Neural cell (in vitro differentiated cells): ENCODE results near the gene NCKAP5. TPM values are rescaled to one million over a fixed set of nuclear protein-coding genes. Genes with fewer than 3 reads are reported as not detected.

ENCODE experiments used
- H2AFZ ChIP-seq: fragments of 200-600, 300-800 bp; sonication (generic), shearing (Covaris generic); 2 replicates; pipeline ENCODE4 v1.6.0; 2014; ENCODE audit warnings: low read depth, mild to moderate bottlenecking, antibody characterized with exemption, low read length, moderate library complexity
- H3F3A ChIP-seq: fragments of 200-600 bp; shearing (Covaris generic); 2 replicates; pipeline ENCODE4 v1.6.1; 2016; ENCODE audit warnings: mild to moderate bottlenecking, moderate library complexity, mixed read lengths, antibody characterized with exemption, low read length; ENCODE audit not compliant: insufficient read depth, poor library complexity, severe bottlenecking
- H3K27ac ChIP-seq: fragments of 200-600, 300-800 bp; sonication (generic), shearing (Covaris generic); 2 replicates; pipeline ENCODE4 v1.5.1; 2014; ENCODE audit warnings: mild to moderate bottlenecking, low read length, moderate library complexity
- H3K27me3 ChIP-seq: fragments of 300-800, 200-600 bp; sonication (generic), shearing (Covaris generic); 2 replicates; pipeline ENCODE4 v1.6.0; 2014; ENCODE audit warnings: mild to moderate bottlenecking, low read depth, low read length, moderate library complexity; ENCODE audit not compliant: insufficient read depth
- H3K36me3 ChIP-seq: fragments of 300-800, 200-600 bp; sonication (generic), shearing (Covaris generic); 2 replicates; pipeline ENCODE4 v1.5.1; 2014; ENCODE audit warnings: mild to moderate bottlenecking, antibody characterized with exemption, low read length, moderate library complexity; ENCODE audit not compliant: insufficient read depth
- H3K4me2 ChIP-seq: fragments of 300-800, 200-600 bp; sonication (generic), shearing (Covaris generic); 2 replicates; pipeline ENCODE4 v1.6.0; 2014; ENCODE audit warnings: mild to moderate bottlenecking, low read length
- H3K4me3 ChIP-seq: fragments of 300-800, 200-600 bp; sonication (generic), shearing (Covaris generic); 2 replicates; pipeline ENCODE4 v1.5.1; 2014; ENCODE audit warnings: mild to moderate bottlenecking, low read length, moderate library complexity
- H3K79me2 ChIP-seq: fragments of 200-600 bp; shearing (Covaris generic); replicated peaks from 2 replicates; pipeline ENCODE4 v1.6.0; 2014; ENCODE audit warnings: mild to moderate bottlenecking, low read length, moderate library complexity; ENCODE audit not compliant: insufficient read depth
- H3K9ac ChIP-seq: fragments of 300-800, 200-600 bp; sonication (generic), shearing (Covaris generic); 2 replicates; pipeline ENCODE4 v1.6.1; 2016; ENCODE audit warnings: mild to moderate bottlenecking, low read length, mixed read lengths
- H3K9me2 ChIP-seq: fragments of 200-600 bp; shearing (Covaris generic); 2 replicates; pipeline ENCODE4 v1.6.1; 2016; ENCODE audit warnings: mild to moderate bottlenecking, low read length, mixed read lengths; ENCODE audit not compliant: insufficient read depth
- H3K9me3 ChIP-seq: fragments of 200-600, 300-800 bp; sonication (generic), shearing (Covaris generic); 2 replicates; pipeline ENCODE4 v1.6.1; 2016; ENCODE audit warnings: mild to moderate bottlenecking, mixed run types, low read length, moderate library complexity, mixed read lengths
- H4K20me1 ChIP-seq: fragments of 200-600 bp; shearing (Covaris generic); 2 replicates; pipeline ENCODE4 v1.6.1; 2016; ENCODE audit warnings: mild to moderate bottlenecking, mixed run types; ENCODE audit not compliant: insufficient read depth
- CTCF ChIP-seq: fragments of 450-650 bp; IDR thresholded peaks from 2 replicates; pipeline ENCODE4 v1.5.1; 2014; ENCODE audit warnings: antibody characterized with exemption, mild to moderate bottlenecking, moderate library complexity; ENCODE audit not compliant: poor library complexity, severe bottlenecking
- EP300 ChIP-seq: fragments of 450-650 bp; conservative IDR thresholded peaks from 2 replicates; pipeline ENCODE4 v1.6.1; 2014; ENCODE audit warnings: antibody characterized with exemption, mild to moderate bottlenecking, moderate library complexity; ENCODE audit not compliant: poor library complexity, severe bottlenecking
- EZH2 ChIP-seq: fragments of 200-600, 300-800 bp; shearing (Covaris generic), sonication (generic); IDR thresholded peaks from 2 replicates; pipeline ENCODE4 v1.6.1; 2014; ENCODE audit warnings: antibody characterized with exemption, low read length, borderline replicate concordance, mild to moderate bottlenecking; ENCODE audit not compliant: insufficient read depth, poor library complexity, severe bottlenecking
- MXI1 ChIP-seq: fragments of 450-650 bp; conservative IDR thresholded peaks from 2 replicates; pipeline ENCODE4 v1.6.1; 2014; ENCODE audit warnings: antibody characterized with exemption, mild to moderate bottlenecking; ENCODE audit not compliant: poor library complexity, severe bottlenecking
- POLR2AphosphoS5 ChIP-seq: IDR thresholded peaks from 2 replicates; pipeline ENCODE4 v1.6.1; 2012
- RAD21 ChIP-seq: fragments of 450-650 bp; conservative IDR thresholded peaks from 2 replicates; pipeline ENCODE4 v1.6.1; 2014; ENCODE audit warnings: antibody characterized with exemption, mild to moderate bottlenecking, moderate library complexity
- REST ChIP-seq: IDR thresholded peaks from 2 replicates; pipeline ENCODE4 v1.6.1; 2012; ENCODE audit warnings: borderline replicate concordance
- SMC3 ChIP-seq: fragments of 450-650 bp; conservative IDR thresholded peaks from 2 replicates; pipeline ENCODE4 v1.6.1; 2014; ENCODE audit warnings: antibody characterized with exemption, mild to moderate bottlenecking, moderate library complexity; ENCODE audit not compliant: poor library complexity
- TAF1 ChIP-seq: IDR thresholded peaks from 2 replicates; pipeline ENCODE4 v1.6.1; 2012; ENCODE audit warnings: low read depth
- polyA plus RNA-seq: library from polyadenylated mRNA; depleted of rRNA; stranded (reverse); fragments of >200 nt; gene quantifications from 2 replicates; pipeline ENCODE4 v1.2.3, GENCODE V29; 2014

NCKAP5 gene
- polyA plus RNA-seq, 1 donor from 2014 or later, result 2.4 TPM

- Histone ChIP-seq H3K27ac (no peak overlapping the region), H3K36me3 (no peaks in the 10 kb centered on the region), H3K79me2 (no peaks in the 10 kb centered on the region), H4K20me1 (no peaks in the 10 kb centered on the region), H3K4me2 (no peak overlapping the region), H3K9ac (no peak overlapping the region), H3K9me3 (no peaks in the 10 kb centered on the region), H3K9me2 (no peaks in the 10 kb centered on the region), H3K4me3 (no peak overlapping the region), H2AFZ (no peak overlapping the region), H3K27me3 (no peaks in the 10 kb centered on the region), H3F3A (no peaks in the 10 kb centered on the region)
- no peak for TF ChIP-seq EZH2
- no peak for TF ChIP-seq REST
- no peak for TF ChIP-seq SMC3
- TF ChIP-seq EP300, result no peak
- TF ChIP-seq POLR2AphosphoS5, result no peak
- no peak for TF ChIP-seq TAF1
- no peak for TF ChIP-seq RAD21
- TF ChIP-seq CTCF, result no peak
- no peak for TF ChIP-seq MXI1
Measured at GRCh38 chr2:133459590-133459989, 108.7 kb downstream of the NCKAP5 start.

- H4K20me1 ChIP-seq, result no peaks in the 10 kb centered on the region
- no peak overlapping the region for H3K9ac ChIP-seq
- no peaks in the 10 kb centered on the region for H3K9me2 ChIP-seq
- H3K79me2 ChIP-seq, result no peaks in the 10 kb centered on the region
- no peak overlapping the region for H3K4me3 ChIP-seq
- H3K4me2 ChIP-seq, result no peak overlapping the region
- no peaks in the 10 kb centered on the region for H3K36me3 ChIP-seq
- TF ChIP-seq TAF1 (no peak), EP300 (no peak), RAD21 (no peak), MXI1 (no peak), CTCF (no peak), EZH2 (no peak), SMC3 (no peak), REST (no peak)
- H3F3A ChIP-seq, result no peaks in the 10 kb centered on the region
- no peak overlapping the region for H3K27ac ChIP-seq
- H2AFZ ChIP-seq, result no peak overlapping the region
- H3K9me3 ChIP-seq, result no peaks in the 10 kb centered on the region
- H3K27me3 ChIP-seq, result no peaks in the 10 kb centered on the region
Measured at GRCh38 chr2:133458280-133458679, 110.0 kb downstream of the NCKAP5 start.
